ENCODE results near the gene MITF. TPM values are rescaled to one million over a fixed set of nuclear protein-coding genes. Genes with fewer than 3 reads are reported as not detected.
A peak's percentile ranks its signal among the peaks of the same experiment; 100 is the strongest.

The MITF gene
- polyA plus RNA-seq, 1 of the 3 experiments (the other 2 are of a cell fraction), result 1.7 TPM

GRCh38 chr3:69723389-69723788, 15.9 kb upstream of the MITF start:
- Histone ChIP-seq H3K9me3 (no peaks in the 10 kb centered on the region), H3F3A (replicated peaks; ENCODE audit: insufficient read depth) (no peaks in the 10 kb centered on the region), H3K4me2 (no peak overlapping the region), H3K4me1 (ENCODE audit: control insufficient read depth in 1 of 2, insufficient read depth in 2 of 2, low read depth in 1 of 2, low read length in 1 of 2) (peaks cover 0 to 4% of the 10 kb centered on the region in 2 experiments; a peak in 1 of 4 replicates), H2AFZ (ENCODE audit: low read depth) (no peak overlapping the region), H4K20me1 (ENCODE audit: insufficient read depth) (no peaks in the 10 kb centered on the region), H3K27ac (ENCODE audit: low read depth in 2 of 2, low read length in 1 of 2) (no peak overlapping the region), H3K36me3 (replicated peaks in 1 of 2; ENCODE audit: control insufficient read depth in 1 of 2, insufficient read depth in 2 of 2, low read length in 1 of 2) (no peaks in the 10 kb centered on the region), H3K9me2 (no peaks in the 10 kb centered on the region), H3K4me3 (ENCODE audit: low read depth in 2 of 2, low read length in 1 of 2) (no peak overlapping the region), H3K27me3 (ENCODE audit: insufficient read depth) (no peaks in the 10 kb centered on the region), H3K9ac (no peak overlapping the region), H3K79me2 (ENCODE audit: insufficient read depth) (no peaks in the 10 kb centered on the region)
- POLR2A ChIA-PET, result no interaction called here
- 80% methylated on average over 4 of the region's 4 CpGs for WGBS (ENCODE audit: low lambda C conversion rate)
- CTCF ChIA-PET, result no interaction called here
- TF ChIP-seq CHD2 (IDR thresholded peaks at IDR 0.05; ENCODE audit: low read length, partially characterized antibody) (no peak), SMC3 (IDR thresholded peaks at IDR 0.05; ENCODE audit: low read depth, low read length) (no peak), RCOR1 (IDR thresholded peaks at IDR 0.05; ENCODE audit: low read length) (no peak), MAX (IDR thresholded peaks at IDR 0.05; ENCODE audit: low read depth) (no peak), GATA2 (CRISPR knock-in tag; IDR thresholded peaks at IDR 0.05) (0 out of 2 replicates have a peak, but pooled peaks have one; percentile 15), FOSL2 (IDR thresholded peaks at IDR 0.05; ENCODE audit: borderline replicate concordance, low read depth) (no peak)
- TF ChIP-seq, protein P1, sequence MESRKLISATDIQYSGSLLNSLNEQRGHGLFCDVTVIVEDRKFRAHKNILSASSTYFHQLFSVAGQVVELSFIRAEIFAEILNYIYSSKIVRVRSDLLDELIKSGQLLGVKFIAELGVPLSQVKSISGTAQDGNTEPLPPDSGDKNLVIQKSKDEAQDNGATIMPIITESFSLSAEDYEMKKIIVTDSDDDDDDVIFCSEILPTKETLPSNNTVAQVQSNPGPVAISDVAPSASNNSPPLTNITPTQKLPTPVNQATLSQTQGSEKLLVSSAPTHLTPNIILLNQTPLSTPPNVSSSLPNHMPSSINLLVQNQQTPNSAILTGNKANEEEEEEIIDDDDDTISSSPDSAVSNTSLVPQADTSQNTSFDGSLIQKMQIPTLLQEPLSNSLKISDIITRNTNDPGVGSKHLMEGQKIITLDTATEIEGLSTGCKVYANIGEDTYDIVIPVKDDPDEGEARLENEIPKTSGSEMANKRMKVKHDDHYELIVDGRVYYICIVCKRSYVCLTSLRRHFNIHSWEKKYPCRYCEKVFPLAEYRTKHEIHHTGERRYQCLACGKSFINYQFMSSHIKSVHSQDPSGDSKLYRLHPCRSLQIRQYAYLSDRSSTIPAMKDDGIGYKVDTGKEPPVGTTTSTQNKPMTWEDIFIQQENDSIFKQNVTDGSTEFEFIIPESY (IDR thresholded peaks at IDR 0.05; ENCODE audit: borderline replicate concordance, low read depth), result no peak
- DNase-seq, result no peak

DNA sequence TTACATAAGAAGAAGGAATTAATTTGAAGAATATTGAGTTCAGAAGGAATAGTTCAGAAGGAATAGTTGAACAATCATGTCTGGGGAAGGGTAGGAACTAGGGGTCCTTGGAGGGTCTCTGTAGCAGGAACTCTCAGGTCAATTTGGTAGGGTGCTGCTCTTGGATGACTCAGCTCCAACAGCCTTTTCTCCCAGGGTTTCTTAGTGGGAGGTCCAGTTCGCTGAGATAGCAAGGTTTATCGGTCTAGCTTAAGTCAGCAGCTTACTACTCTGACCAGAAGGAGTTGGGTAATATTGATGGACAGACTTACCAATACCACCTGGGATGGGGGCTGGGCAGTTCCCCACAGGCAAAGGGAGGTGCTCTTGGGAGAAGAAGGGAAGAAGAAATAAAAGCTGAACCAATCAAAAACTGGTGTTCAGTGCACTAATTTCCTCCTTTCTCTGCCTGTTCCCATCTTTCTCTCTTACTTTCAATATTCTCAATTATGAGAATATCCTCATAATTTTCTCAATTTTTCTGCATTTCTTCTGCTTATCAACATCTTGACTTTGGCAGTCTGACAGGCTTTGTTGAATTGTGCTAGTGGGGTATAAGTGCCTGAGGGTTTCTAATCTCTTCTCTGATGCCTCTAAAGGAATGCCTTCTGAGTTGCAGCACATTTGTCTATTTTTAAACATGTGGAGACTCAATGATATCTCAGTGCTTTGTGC, 14.4 kb upstream of the MITF start:
- 80% methylated on average over 1 of the region's 2 CpGs for WGBS (ENCODE audit: low lambda C conversion rate)
- Histone ChIP-seq H3K27me3 (ENCODE audit: insufficient read depth) (no peaks in the 10 kb centered on the region), H3F3A (replicated peaks; ENCODE audit: insufficient read depth) (no peaks in the 10 kb centered on the region), H3K36me3 (replicated peaks in 1 of 2; ENCODE audit: control insufficient read depth in 1 of 2, insufficient read depth in 2 of 2, low read length in 1 of 2) (no peaks in the 10 kb centered on the region), H3K4me1 (ENCODE audit: control insufficient read depth in 1 of 2, insufficient read depth in 2 of 2, low read depth in 1 of 2, low read length in 1 of 2) (peaks cover 0 to 4% of the 10 kb centered on the region in 2 experiments; a peak in 1 of 4 replicates), H3K79me2 (ENCODE audit: insufficient read depth) (no peaks in the 10 kb centered on the region), H3K9me2 (no peaks in the 10 kb centered on the region), H3K4me3 (ENCODE audit: low read depth in 2 of 2, low read length in 1 of 2) (no peak overlapping the region), H2AFZ (ENCODE audit: low read depth) (no peak overlapping the region), H3K4me2 (no peak overlapping the region), H3K9ac (no peak overlapping the region), H3K27ac (ENCODE audit: low read depth in 2 of 2, low read length in 1 of 2) (no peak overlapping the region), H3K9me3 (no peaks in the 10 kb centered on the region), H4K20me1 (ENCODE audit: insufficient read depth) (no peaks in the 10 kb centered on the region)
- TF ChIP-seq TEAD4 (IDR thresholded peaks at IDR 0.05; ENCODE audit: borderline replicate concordance, insufficient read depth), result no peak
- TF ChIP-seq FOSL2 (IDR thresholded peaks at IDR 0.05; ENCODE audit: borderline replicate concordance, low read depth), result no peak
- no peak for TF ChIP-seq MAX (IDR thresholded peaks at IDR 0.05; ENCODE audit: low read depth)
- no peak for TF ChIP-seq MEF2A (IDR thresholded peaks at IDR 0.05; ENCODE audit: borderline replicate concordance, low read depth)
- TF ChIP-seq FOXJ3 (CRISPR knock-in tag; IDR thresholded peaks at IDR 0.05), result no peak
- TF ChIP-seq POLR2AphosphoS5 (IDR thresholded peaks at IDR 0.05; ENCODE audit: low read depth, low read length), result no peak
- no peak for TF ChIP-seq SIN3A (IDR thresholded peaks at IDR 0.05; ENCODE audit: borderline replicate concordance, low read depth, low read length)
- TF ChIP-seq, protein P2, sequence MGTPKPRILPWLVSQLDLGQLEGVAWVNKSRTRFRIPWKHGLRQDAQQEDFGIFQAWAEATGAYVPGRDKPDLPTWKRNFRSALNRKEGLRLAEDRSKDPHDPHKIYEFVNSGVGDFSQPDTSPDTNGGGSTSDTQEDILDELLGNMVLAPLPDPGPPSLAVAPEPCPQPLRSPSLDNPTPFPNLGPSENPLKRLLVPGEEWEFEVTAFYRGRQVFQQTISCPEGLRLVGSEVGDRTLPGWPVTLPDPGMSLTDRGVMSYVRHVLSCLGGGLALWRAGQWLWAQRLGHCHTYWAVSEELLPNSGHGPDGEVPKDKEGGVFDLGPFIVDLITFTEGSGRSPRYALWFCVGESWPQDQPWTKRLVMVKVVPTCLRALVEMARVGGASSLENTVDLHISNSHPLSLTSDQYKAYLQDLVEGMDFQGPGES (IDR thresholded peaks at IDR 0.05; ENCODE audit: low read depth, low read length), result no peak
- TF ChIP-seq USF2 (IDR thresholded peaks at IDR 0.05; ENCODE audit: borderline replicate concordance, low read depth, low read length), result no peak
- TF ChIP-seq TCF12 (IDR thresholded peaks at IDR 0.05), result no peak
- no peak for TF ChIP-seq REST (IDR thresholded peaks at IDR 0.05; ENCODE audit: low read depth, low read length)
- TF ChIP-seq FOXM1 (IDR thresholded peaks at IDR 0.05; ENCODE audit: low read depth), result no peak
- TF ChIP-seq SMC3 (IDR thresholded peaks at IDR 0.05; ENCODE audit: low read depth, low read length), result no peak
- POLR2A ChIA-PET, result no interaction called here
- DNase-seq, result no peak
- CTCF ChIA-PET, result no interaction called here
